Measurements from ENCODE around the gene GPR32. TPM values are rescaled to one million over a fixed set of nuclear protein-coding genes. Genes with fewer than 3 reads are reported as not detected.
"Not testable (repeated sequence)": the region's sequence is repeated elsewhere in the genome, so short reads cannot be mapped to it uniquely, and the experiment has no call there.

The GPR32 gene
- total and polyA plus RNA-seq, 4 donors = not detected

DNA sequence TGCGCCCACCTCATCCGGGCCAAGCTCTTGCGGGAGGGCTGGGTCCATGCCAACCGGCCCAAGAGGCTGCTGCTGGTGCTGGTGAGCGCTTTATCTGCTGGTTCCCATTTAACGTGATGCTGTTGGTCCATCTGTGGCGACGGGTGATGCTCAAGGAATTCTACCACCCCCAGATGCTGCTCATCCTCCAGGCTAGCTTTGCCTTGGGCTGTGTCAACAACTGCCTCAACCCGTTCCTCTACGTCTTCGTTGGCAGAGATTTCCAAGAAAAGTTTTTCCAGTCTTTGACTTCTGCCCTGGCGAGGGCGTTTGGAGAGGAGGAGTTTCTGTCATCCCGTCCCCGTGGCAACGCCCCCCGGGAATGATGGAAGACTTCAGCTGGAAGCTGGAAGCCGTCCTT lies 11.2 kb upstream of the GPR32 start:
- H3K27ac ChIP-seq (ENCODE audit: low read depth in 1 of 2, low read length in 2 of 2); ATAC-seq (ENCODE audit: low FRiP score); H3K27me3 ChIP-seq (ENCODE audit: control insufficient read depth in 1 of 2, insufficient read depth in 2 of 2, low read length in 1 of 2); intact Hi-C loops (cut with DNase I); H3K4me3 ChIP-seq (ENCODE audit: low read length in 2 of 2); H3K4me1 ChIP-seq (ENCODE audit: control insufficient read depth in 1 of 2, insufficient read depth in 2 of 2, low read length in 2 of 2); H3K9me3 ChIP-seq (ENCODE audit: control insufficient read depth, low read length); H3K36me3 ChIP-seq (ENCODE audit: control insufficient read depth in 1 of 2, insufficient read depth in 2 of 2, low read length in 1 of 2); DNase-seq: not testable (repeated sequence)
- 61 to 78% methylated on average over 11 to 18 of the region's 18 CpGs for WGBS, 2 donors

DNA sequence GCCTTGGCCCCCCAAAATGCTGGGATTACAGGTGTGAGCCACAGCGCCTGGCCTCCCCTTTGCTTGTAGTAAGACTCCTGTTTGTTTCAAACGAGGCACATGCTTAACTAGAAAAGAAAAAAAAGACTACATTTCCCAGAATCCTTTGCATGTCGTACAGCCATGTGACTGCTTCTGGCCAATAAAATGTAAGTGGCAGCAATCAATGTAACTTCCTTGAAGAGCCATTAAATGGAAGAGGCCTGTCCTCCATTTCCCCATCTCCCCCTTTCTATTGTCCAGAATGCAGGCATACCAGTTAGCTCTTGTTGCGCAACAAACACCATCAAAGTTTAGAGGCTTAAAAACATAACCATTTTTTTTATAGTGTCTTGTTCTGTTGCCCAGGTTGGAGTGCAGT lies 10.4 kb upstream of the GPR32 start:
- no peaks in the 10 kb centered on the region for H3K9me3 ChIP-seq (ENCODE audit: control insufficient read depth, low read length)

DNA sequence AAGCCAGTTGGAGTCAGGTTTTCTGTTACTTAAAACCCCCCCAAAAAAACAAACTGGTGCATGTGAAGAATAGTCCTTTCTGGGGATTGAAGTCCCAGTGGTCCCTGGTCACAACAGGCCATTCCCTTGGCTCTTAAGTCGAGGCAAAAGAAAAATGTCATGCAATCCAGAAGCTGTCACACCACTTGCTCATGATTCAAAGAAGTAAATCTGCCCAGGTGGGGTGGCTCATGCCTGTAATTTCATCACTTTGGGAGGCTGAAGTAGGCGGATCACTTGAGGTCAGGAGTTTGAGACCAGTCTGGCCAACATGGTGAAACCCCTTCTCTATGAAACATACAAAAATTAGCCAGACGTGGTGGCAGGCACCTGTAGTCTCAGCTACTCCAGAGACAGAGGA lies 8.8 kb upstream of the GPR32 start:
- H3K36me3 ChIP-seq (ENCODE audit: control insufficient read depth in 1 of 2, insufficient read depth in 2 of 2, low read length in 1 of 2); H3K4me3 ChIP-seq (ENCODE audit: low read length in 2 of 2); H3K9me3 ChIP-seq (ENCODE audit: control insufficient read depth, low read length); H3K27ac ChIP-seq (ENCODE audit: low read depth in 1 of 2, low read length in 2 of 2); H3K4me1 ChIP-seq (ENCODE audit: control insufficient read depth in 1 of 2, insufficient read depth in 2 of 2, low read length in 2 of 2); ATAC-seq (ENCODE audit: low FRiP score); DNase-seq; H3K27me3 ChIP-seq (ENCODE audit: control insufficient read depth in 1 of 2, insufficient read depth in 2 of 2, low read length in 1 of 2): not testable (repeated sequence)
- 54 to 60% methylated on average over 3 of the region's 3 CpGs for WGBS, 2 donors
- intact Hi-C loops (cut with DNase I) = loop anchor here in 1 of 2 donors (2.0 kb wide), 1 partner anchor 57 kb away; no protein-coding TSS in a partner anchor

More for the DNA sequence above, 10.4 kb upstream of the GPR32 start:
- intact Hi-C loops (cut with DNase I) = loop anchor here in 1 of 2 donors (2.0 kb wide), 1 partner anchor 59 kb away; no protein-coding TSS in a partner anchor
- Histone ChIP-seq H3K36me3 (ENCODE audit: control insufficient read depth in 1 of 2, insufficient read depth in 2 of 2, low read length in 1 of 2) (no peaks in the 10 kb centered on the region), H3K4me3 (ENCODE audit: low read length in 2 of 2) (no peak overlapping the region), H3K4me1 (ENCODE audit: control insufficient read depth in 1 of 2, insufficient read depth in 2 of 2, low read length in 2 of 2) (no peaks in the 10 kb centered on the region), H3K27me3 (ENCODE audit: control insufficient read depth in 1 of 2, insufficient read depth in 2 of 2, low read length in 1 of 2) (no peaks in the 10 kb centered on the region), H3K27ac (ENCODE audit: low read depth in 1 of 2, low read length in 2 of 2) (no peak overlapping the region)
- ATAC-seq (ENCODE audit: low FRiP score) = no peak
- WGBS, 2 donors = 70 to 74% methylated on average over 4 of the region's 4 CpGs
- no peak for DNase-seq

DNA sequence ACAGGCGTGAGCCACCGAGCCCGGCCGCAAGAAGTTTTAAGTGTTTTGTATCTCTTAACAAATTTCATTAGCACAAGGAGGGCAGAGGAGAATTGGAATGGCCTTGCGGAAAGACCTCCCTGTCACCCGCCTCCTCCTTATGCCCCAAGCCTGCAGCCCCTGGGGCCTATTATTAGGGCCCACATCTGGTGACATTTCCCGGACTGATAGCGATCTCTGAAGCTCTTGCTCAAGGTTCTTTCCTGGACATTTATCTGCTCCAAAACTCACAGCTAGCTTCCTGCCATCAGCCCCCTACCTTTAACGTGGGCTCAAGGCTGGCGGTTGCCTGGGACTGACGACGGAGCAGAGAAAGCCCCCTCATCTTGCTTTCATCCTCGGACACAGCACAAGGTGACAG lies 6.7 kb upstream of the GPR32 start:
- intact Hi-C loops (cut with DNase I); H3K9me3 ChIP-seq (ENCODE audit: control insufficient read depth, low read length); H3K27ac ChIP-seq (ENCODE audit: low read depth in 1 of 2, low read length in 2 of 2); DNase-seq; H3K4me1 ChIP-seq (ENCODE audit: control insufficient read depth in 1 of 2, insufficient read depth in 2 of 2, low read length in 2 of 2); H3K36me3 ChIP-seq (ENCODE audit: control insufficient read depth in 1 of 2, insufficient read depth in 2 of 2, low read length in 1 of 2); H3K4me3 ChIP-seq (ENCODE audit: low read length in 2 of 2); H3K27me3 ChIP-seq (ENCODE audit: control insufficient read depth in 1 of 2, insufficient read depth in 2 of 2, low read length in 1 of 2); ATAC-seq (ENCODE audit: low FRiP score): not testable (repeated sequence)
- WGBS, 2 donors = 68 to 73% methylated on average over 11 to 12 of the region's 13 CpGs

DNA sequence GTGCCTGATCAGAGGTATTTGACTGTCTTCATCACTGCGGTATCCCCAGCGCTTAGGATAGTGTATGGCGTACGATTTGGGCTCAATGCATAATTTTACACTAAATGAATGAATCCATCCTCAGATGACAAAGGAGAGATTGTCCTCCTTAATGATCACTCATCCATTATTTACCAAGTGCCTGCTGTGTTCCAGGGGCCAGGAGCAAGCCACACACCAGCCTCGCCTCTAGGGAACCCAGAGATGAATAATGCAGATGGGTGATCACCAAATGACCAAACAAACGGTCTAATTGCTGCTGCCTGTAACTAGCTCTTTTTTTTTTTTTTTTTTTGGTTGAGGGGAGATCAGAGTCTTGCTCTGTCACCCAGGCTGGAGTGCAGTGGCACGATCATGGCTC lies 5.9 kb upstream of the GPR32 start:
- Histone ChIP-seq H3K4me1 (ENCODE audit: control insufficient read depth in 1 of 2, insufficient read depth in 2 of 2, low read length in 2 of 2) (no peaks in the 10 kb centered on the region), H3K27ac (ENCODE audit: low read depth in 1 of 2, low read length in 2 of 2) (no peak overlapping the region), H3K4me3 (ENCODE audit: low read length in 2 of 2) (no peak overlapping the region), H3K27me3 (ENCODE audit: control insufficient read depth in 1 of 2, insufficient read depth in 2 of 2, low read length in 1 of 2) (no peaks in the 10 kb centered on the region), H3K36me3 (ENCODE audit: control insufficient read depth in 1 of 2, insufficient read depth in 2 of 2, low read length in 1 of 2) (no peaks in the 10 kb centered on the region), H3K9me3 (ENCODE audit: control insufficient read depth, low read length) (no peaks in the 10 kb centered on the region)
- no peak for ATAC-seq (ENCODE audit: low FRiP score)
- no peak for DNase-seq
- intact Hi-C loops (cut with DNase I) = no loop called here
- WGBS, 2 donors = 53 to 67% methylated on average over 7 of the region's 7 CpGs

DNA sequence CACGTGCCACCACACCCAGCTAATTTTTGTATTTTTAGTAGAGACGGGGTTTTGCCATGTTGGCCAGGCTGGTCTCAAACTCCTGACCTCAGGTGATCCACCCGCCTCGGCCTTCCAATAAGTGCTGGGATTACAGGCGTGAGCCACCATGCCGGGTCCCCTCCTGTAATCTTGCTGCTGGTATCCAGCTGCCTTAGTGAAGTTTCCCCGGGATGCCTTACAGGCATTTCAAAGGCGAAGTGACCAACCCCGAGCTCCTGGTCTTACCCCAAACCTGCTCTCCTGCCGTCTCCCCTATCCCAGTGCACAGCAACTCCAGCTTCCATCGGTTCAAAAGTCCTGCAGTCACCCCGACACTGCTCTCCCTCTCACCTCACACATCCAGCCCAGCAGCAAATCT lies 3.5 kb upstream of the GPR32 start:
- intact Hi-C loops (cut with DNase I); H3K4me3 ChIP-seq (ENCODE audit: low read length in 2 of 2); H3K4me1 ChIP-seq (ENCODE audit: control insufficient read depth in 1 of 2, insufficient read depth in 2 of 2, low read length in 2 of 2); H3K27me3 ChIP-seq (ENCODE audit: control insufficient read depth in 1 of 2, insufficient read depth in 2 of 2, low read length in 1 of 2); DNase-seq; ATAC-seq (ENCODE audit: low FRiP score); H3K36me3 ChIP-seq (ENCODE audit: control insufficient read depth in 1 of 2, insufficient read depth in 2 of 2, low read length in 1 of 2); H3K9me3 ChIP-seq (ENCODE audit: control insufficient read depth, low read length); H3K27ac ChIP-seq (ENCODE audit: low read depth in 1 of 2, low read length in 2 of 2): not testable (repeated sequence)
- 73 to 76% methylated on average over 10 to 12 of the region's 12 CpGs for WGBS, 2 donors

DNA sequence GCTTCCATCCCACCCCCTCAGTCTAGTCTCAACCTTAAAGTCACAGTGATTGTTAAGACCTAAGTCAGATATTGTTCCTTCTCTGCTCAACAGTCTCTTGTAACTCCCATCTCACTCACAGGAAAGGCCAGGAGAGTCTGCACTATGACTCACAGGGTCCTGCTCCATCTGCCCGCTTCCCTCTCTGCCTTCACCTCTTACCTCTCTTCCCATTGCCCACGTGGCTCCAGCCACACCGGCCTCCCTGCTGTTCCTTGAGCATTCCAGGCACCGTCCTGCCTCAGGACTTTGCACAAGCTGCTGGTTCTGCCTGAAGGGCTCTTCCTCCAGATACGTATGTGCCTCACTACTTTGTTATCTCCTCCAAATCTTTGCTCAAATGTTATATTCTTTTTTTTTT lies 3.0 kb upstream of the GPR32 start:
- DNase-seq; H3K4me3 ChIP-seq (ENCODE audit: low read length in 2 of 2); H3K9me3 ChIP-seq (ENCODE audit: control insufficient read depth, low read length); H3K4me1 ChIP-seq (ENCODE audit: control insufficient read depth in 1 of 2, insufficient read depth in 2 of 2, low read length in 2 of 2); H3K27ac ChIP-seq (ENCODE audit: low read depth in 1 of 2, low read length in 2 of 2); H3K36me3 ChIP-seq (ENCODE audit: control insufficient read depth in 1 of 2, insufficient read depth in 2 of 2, low read length in 1 of 2); H3K27me3 ChIP-seq (ENCODE audit: control insufficient read depth in 1 of 2, insufficient read depth in 2 of 2, low read length in 1 of 2); ATAC-seq (ENCODE audit: low FRiP score); intact Hi-C loops (cut with DNase I): not testable (repeated sequence)
- 29 to 39% methylated on average over 5 of the region's 5 CpGs for WGBS, 2 donors

DNA sequence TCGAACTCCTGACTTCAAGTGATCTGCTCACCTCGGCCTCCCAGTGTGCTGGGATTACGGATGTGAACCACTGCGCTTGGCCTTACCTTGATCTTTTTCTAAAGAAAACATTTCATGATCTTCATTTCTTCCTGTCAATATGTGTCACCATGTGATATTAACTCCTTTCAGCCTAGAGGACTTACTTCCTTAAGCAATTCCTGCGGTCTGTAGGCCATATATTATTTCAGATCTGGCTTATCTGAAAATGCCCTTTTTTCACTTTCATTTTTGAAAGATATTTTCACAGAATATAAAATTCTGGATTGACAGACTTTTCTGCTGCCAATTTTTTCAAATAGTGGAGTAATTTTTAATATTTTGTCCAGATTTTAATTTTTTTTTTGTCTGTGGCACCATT lies 2.0 kb upstream of the GPR32 start:
- Histone ChIP-seq H3K27me3 (ENCODE audit: control insufficient read depth in 1 of 2, insufficient read depth in 2 of 2, low read length in 1 of 2) (no peaks in the 10 kb centered on the region), H3K36me3 (ENCODE audit: control insufficient read depth in 1 of 2, insufficient read depth in 2 of 2, low read length in 1 of 2) (no peaks in the 10 kb centered on the region), H3K4me3 (ENCODE audit: low read length in 2 of 2) (no peak overlapping the region), H3K4me1 (ENCODE audit: control insufficient read depth in 1 of 2, insufficient read depth in 2 of 2, low read length in 2 of 2) (no peaks in the 10 kb centered on the region), H3K27ac (ENCODE audit: low read depth in 1 of 2, low read length in 2 of 2) (no peak overlapping the region), H3K9me3 (ENCODE audit: control insufficient read depth, low read length) (peaks cover 2% of the 10 kb centered on the region)
- DNase-seq (no peak), ATAC-seq (ENCODE audit: low FRiP score) (no peak)
- WGBS, 2 donors = 67 to 72% methylated on average over 5 of the region's 5 CpGs
- intact Hi-C loops (cut with DNase I) = no loop called here

DNA sequence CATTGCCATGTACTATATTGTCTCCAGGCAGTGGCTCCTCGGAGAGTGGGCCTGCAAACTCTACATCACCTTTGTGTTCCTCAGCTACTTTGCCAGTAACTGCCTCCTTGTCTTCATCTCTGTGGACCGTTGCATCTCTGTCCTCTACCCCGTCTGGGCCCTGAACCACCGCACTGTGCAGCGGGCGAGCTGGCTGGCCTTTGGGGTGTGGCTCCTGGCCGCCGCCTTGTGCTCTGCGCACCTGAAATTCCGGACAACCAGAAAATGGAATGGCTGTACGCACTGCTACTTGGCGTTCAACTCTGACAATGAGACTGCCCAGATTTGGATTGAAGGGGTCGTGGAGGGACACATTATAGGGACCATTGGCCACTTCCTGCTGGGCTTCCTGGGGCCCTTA lies 624 bp downstream of the GPR32 start:
- no peaks in the 10 kb centered on the region for H3K36me3 ChIP-seq (ENCODE audit: control insufficient read depth in 1 of 2, insufficient read depth in 2 of 2, low read length in 1 of 2)
- no peak overlapping the region for H3K27ac ChIP-seq (ENCODE audit: low read depth in 1 of 2, low read length in 2 of 2)
- H3K9me3 ChIP-seq (ENCODE audit: control insufficient read depth, low read length) = peaks cover 2% of the 10 kb centered on the region
- no peak for ATAC-seq (ENCODE audit: low FRiP score)
- no peak for DNase-seq
- intact Hi-C loops (cut with DNase I) = no loop called here
- H3K4me3 ChIP-seq (ENCODE audit: low read length in 2 of 2) = no peak overlapping the region
- no peaks in the 10 kb centered on the region for H3K27me3 ChIP-seq (ENCODE audit: control insufficient read depth in 1 of 2, insufficient read depth in 2 of 2, low read length in 1 of 2)
- no peaks in the 10 kb centered on the region for H3K4me1 ChIP-seq (ENCODE audit: control insufficient read depth in 1 of 2, insufficient read depth in 2 of 2, low read length in 2 of 2)
- 80 to 82% methylated on average over 13 of the region's 13 CpGs for WGBS, 2 donors

Measured in aorta (tissue), 5 donors.